GM10266 (cell line): Measurements from ENCODE around the gene KIRREL3.

Source experiments
- DNase-seq: peaks from one replicate; pipeline ENCODE4 v3.0.0; 2012; ENCODE audit errors: extremely low spot score
- TF ChIP-seq, protein P1 (sequence below): IDR thresholded peaks from 2 replicates; pipeline ENCODE4 v1.5.1; 2012; ENCODE audit warnings: mild to moderate bottlenecking, low read depth; ENCODE audit not compliant: control insufficient read depth, insufficient read depth; ENCODE audit errors: missing control alignments

Gene KIRREL3

DNA sequence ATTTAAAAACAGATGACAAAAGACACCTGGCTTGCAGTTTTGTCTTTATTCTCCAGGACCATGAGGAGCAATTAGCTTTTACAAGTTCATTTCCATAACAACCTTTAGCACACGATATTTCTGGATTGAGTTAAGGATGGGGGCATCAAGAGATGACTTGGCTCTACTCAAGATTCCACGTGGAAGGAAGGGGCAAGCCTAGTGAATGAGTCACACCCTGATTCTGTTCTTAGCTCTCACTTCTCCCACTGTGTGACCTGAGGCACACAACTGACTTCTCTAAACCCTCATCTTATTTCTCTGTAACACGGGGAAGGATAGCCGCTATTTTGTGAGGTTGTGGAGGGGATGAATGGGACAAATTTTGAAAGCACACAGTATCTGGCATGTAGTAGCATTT, 185.5 kb downstream of the KIRREL3 start:
- DNase-seq: no peak
- TF ChIP-seq, protein P1, sequence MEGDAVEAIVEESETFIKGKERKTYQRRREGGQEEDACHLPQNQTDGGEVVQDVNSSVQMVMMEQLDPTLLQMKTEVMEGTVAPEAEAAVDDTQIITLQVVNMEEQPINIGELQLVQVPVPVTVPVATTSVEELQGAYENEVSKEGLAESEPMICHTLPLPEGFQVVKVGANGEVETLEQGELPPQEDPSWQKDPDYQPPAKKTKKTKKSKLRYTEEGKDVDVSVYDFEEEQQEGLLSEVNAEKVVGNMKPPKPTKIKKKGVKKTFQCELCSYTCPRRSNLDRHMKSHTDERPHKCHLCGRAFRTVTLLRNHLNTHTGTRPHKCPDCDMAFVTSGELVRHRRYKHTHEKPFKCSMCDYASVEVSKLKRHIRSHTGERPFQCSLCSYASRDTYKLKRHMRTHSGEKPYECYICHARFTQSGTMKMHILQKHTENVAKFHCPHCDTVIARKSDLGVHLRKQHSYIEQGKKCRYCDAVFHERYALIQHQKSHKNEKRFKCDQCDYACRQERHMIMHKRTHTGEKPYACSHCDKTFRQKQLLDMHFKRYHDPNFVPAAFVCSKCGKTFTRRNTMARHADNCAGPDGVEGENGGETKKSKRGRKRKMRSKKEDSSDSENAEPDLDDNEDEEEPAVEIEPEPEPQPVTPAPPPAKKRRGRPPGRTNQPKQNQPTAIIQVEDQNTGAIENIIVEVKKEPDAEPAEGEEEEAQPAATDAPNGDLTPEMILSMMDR: no peak

DNA sequence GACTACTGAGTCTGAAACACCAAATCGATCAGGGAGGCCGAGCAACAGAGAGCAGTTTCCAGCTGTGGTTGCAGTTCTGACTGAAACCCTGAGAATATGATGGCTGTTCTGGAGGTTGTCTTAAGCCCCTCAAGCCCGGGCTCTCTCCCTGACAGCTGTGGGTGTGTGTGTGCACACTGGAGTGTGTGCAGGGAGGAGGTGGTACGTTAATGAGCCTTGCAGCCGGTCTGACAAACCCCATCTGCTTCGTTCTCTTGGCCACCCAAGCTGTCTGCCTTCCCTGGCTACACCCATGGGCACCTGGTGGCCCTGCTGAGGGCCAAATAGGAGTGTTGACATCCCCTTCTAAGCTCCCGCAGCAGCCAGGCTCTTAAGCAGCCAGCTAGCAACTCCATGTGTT, 189.8 kb downstream of the KIRREL3 start:
- TF ChIP-seq, protein P1: no peak

DNA sequence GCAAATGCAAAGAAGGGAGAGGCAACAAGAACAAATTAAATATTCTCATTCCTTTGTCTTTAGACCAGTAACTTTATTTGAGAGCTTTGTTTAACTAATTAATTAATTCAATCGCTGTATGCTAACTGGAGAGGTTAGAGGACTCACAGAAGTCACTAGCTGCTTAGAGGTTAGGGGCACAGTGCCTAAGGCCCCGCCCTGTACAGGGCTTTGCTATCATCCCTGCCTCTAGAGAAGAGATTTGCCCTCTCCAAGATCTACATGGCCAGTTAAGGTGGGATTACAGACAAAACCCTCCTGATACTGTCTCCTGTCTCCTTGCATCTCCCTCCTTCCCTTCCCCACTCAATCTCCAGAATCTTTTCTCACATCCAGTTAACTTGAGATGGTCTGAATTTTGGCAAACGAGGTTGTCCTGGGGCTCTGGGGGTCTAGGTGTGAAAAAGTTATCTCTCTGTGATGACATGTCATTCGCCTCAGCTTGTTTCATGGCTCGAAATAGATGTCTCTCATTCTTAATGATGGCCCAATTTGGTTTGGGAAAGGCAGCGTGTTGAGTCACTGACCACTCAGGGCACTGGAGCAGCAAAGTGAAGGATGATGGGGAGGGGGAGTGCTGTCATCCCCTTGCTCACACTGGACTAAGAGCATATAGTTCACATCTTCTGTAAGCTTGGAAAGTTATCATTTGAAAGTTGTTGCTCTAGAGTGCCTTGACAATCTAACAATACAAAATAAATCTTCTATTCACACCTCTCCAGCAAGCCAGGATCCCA, 190.9 kb downstream of the KIRREL3 start:
- DNase-seq: no peak
- TF ChIP-seq, protein P1: no peak

More for the DNA sequence above, 189.8 kb downstream of the KIRREL3 start:
- DNase-seq: no peak

DNA sequence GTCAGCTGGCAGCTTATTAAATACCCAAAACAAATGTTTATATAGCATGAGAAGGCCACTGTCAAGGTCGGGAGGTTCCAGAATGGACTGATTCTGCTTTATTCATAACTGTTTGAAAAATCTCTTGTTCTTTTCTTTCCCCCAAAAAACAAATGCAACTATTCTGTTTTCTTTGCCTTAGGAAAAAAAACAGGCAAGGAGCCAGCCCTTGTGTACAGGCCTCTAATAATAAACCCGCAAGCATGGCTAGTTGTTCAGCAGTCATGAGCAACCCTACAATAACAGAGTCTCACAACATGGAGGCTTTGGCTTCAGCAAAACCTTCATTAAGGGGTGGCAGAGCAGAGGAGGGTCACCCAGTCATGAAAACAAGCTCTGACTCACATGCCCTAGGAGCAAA, 191.7 kb downstream of the KIRREL3 start:
- no peak for DNase-seq
- TF ChIP-seq, protein P1: no peak

DNA sequence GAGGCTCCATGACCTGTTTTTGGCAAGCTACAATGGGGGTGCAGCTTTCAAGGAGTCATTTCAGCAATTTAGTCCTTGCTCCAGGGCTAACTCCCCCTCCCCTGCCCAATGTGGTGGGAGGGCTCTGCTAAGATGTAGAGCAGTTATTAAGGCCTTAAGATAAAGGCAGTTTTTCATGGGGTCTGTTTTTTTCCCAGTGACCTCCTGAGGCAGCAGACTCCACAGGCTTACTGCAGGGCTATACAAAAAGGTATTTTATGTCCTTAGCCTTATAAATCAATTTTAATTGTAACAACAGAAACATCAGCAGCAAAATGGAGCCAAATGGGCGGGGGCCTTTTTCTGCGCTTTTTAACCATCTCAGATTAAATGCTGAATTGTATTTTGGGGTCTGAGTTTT, 192.3 kb downstream of the KIRREL3 start:
- DNase-seq: no peak
- TF ChIP-seq, protein P1: no peak

DNA sequence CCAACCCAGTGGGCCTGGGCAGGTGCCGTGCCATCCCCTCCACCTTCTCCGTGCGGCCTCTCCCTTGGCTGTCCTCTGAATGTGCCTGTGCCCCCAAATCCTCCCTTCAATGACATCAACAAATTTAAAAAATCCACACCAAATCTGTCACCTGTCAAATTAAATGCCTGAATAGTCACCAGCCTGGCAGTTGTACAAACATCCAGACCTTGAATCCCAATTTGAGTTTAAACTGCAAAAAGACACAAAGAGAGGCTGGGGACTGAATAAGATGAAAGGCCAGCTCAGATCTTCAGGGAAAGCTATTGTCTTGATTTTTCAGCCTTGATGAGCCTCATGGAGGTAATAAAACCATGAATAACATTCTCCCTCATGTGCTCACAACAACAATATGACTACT, 194.7 kb downstream of the KIRREL3 start:
- TF ChIP-seq, protein P1: no peak
- DNase-seq: no peak

DNA sequence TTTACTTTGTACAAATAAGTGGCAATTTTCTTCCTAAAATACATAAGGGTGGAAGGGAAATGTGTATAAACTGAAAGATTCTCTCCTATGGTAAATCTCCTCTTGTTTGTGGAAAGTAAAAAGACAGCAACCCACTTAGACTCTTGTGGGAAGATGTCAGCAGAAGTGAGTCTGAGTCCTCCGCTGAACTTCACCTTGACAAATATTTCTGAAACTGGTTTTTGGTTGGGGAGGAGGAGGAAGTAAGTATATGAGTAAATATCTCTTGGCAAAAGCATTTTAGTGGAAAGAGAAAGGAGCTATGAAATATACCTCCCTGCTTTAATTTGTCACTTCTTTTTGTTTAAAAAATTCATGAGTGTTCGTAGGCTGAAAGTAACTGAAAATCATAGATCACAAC, 196.2 kb downstream of the KIRREL3 start:
- TF ChIP-seq, protein P1: no peak
- DNase-seq: no peak
